Activated T-cell treated with anti-CD3 and anti-CD28 coated beads, Interleukin-2, amount 50 U/mL, for 72 hours (primary cell): ENCODE results near the gene C1orf167. TPM values are rescaled to one million over a fixed set of nuclear protein-coding genes. Genes with fewer than 3 reads are reported as not detected.
A peak's percentile ranks its signal among the peaks of the same experiment; 100 is the strongest.

ENCODE experiments used
- ATAC-seq, 2 donors: fragments of 150-1000 bp; cut with Tn5 transposase; replicated peaks in 1 of 2; 2 replicates each; pipeline ENCODE4 v1.10.0; 2021; ENCODE audit warnings: moderate library complexity in 2 of 2, mild to moderate bottlenecking in 1 of 2
- DNase-seq, 2 donors: peaks; one replicate each; pipeline ENCODE4 v3.0.0; 2021 to 2022; ENCODE audit warnings: mixed read lengths in 1 of 2
- H3K27ac Mint-ChIP-seq: one replicate; pipeline ENCODE4 v1.8.0; 2022; ENCODE audit warnings: mild to moderate bottlenecking, moderate library complexity, mixed read lengths
- H3K27me3 Mint-ChIP-seq: one replicate; pipeline ENCODE4 v1.8.0; 2022; ENCODE audit warnings: low read depth, mixed read lengths
- H3K36me3 Mint-ChIP-seq, 2 donors: one replicate each; pipeline ENCODE4 v1.8.0; 2022; ENCODE audit warnings: mixed read lengths in 2 of 2, mild to moderate bottlenecking in 1 of 2; ENCODE audit not compliant: insufficient read depth in 2 of 2
- H3K4me1 Mint-ChIP-seq: one replicate; pipeline ENCODE4 v1.8.0; 2022; ENCODE audit warnings: low read depth, mixed read lengths
- H3K4me3 Mint-ChIP-seq, 2 donors: one replicate each; pipeline ENCODE4 v1.8.0; 2022; ENCODE audit warnings: mild to moderate bottlenecking in 2 of 2, mixed read lengths in 2 of 2, moderate library complexity in 2 of 2
- H3K9me3 Mint-ChIP-seq, 2 donors: one replicate each; pipeline ENCODE4 v1.8.0; 2022; ENCODE audit warnings: mixed read lengths in 2 of 2
- total RNA-seq, 2 donors: library from RNA; stranded (reverse); gene quantifications; one replicate each; pipeline ENCODE4 v1.2.3, GENCODE V29; 2022

Gene C1orf167
- total RNA-seq, result under 1 TPM in 1 of 2 donors, not detected in 1; 0.41 TPM

GRCh38 chr1:11761988-11762406, at the start of gene C1orf167:
C1orf167 (plus strand) TSS chr1:11762193; CDS start chr1:11764401, 2,208 bp downstream.
- peaks cover 27% of the 10 kb centered on the region for H3K27me3 Mint-ChIP-seq
- peaks cover 12% of the 10 kb centered on the region for H3K4me1 Mint-ChIP-seq
- DNase-seq (peak; percentile 36 to 40), ATAC-seq (peak; percentile 47 to 60)
- H3K4me3 Mint-ChIP-seq, result peak within 1 kb of the TSS in 1 of 2 donors; percentile 15
- H3K27ac Mint-ChIP-seq, result no peak within 1 kb of the TSS
- H3K36me3 Mint-ChIP-seq, result no peaks in the 10 kb centered on the region
- H3K9me3 Mint-ChIP-seq, result no peaks in the 10 kb centered on the region

GRCh38 chr1:11712285-11712684, 49.7 kb upstream of the C1orf167 start:
- Mint-ChIP-seq H3K27ac (no peak overlapping the region), H3K27me3 (no peaks in the 10 kb centered on the region), H3K4me1 (no peaks in the 10 kb centered on the region), H3K36me3 (no peaks in the 10 kb centered on the region), H3K9me3 (no peaks in the 10 kb centered on the region), H3K4me3 (no peak overlapping the region)
- DNase-seq, result no peak
- ATAC-seq, result no peak

- DNase-seq (no peak), ATAC-seq (no peak)
- no peak overlapping the region for H3K27ac Mint-ChIP-seq
- H3K4me1 Mint-ChIP-seq, result no peaks in the 10 kb centered on the region
- H3K9me3 Mint-ChIP-seq, result no peaks in the 10 kb centered on the region
- no peaks in the 10 kb centered on the region for H3K36me3 Mint-ChIP-seq
- no peaks in the 10 kb centered on the region for H3K27me3 Mint-ChIP-seq
- no peak overlapping the region for H3K4me3 Mint-ChIP-seq
Observed at GRCh38 chr1:11713095-11713494, 48.9 kb upstream of the C1orf167 start.

- H3K4me3 Mint-ChIP-seq, result no peak overlapping the region
- H3K27me3 Mint-ChIP-seq, result no peaks in the 10 kb centered on the region
- DNase-seq (no peak), ATAC-seq (no peak)
- peaks cover 12% of the 10 kb centered on the region for H3K4me1 Mint-ChIP-seq
- no peak overlapping the region for H3K27ac Mint-ChIP-seq
- H3K9me3 Mint-ChIP-seq, result no peaks in the 10 kb centered on the region
- no peaks in the 10 kb centered on the region for H3K36me3 Mint-ChIP-seq
Observed at GRCh38 chr1:11714831-11715575, 47.0 kb upstream of the C1orf167 start.

GRCh38 chr1:11719313-11720032, 42.5 kb upstream of the C1orf167 start:
- H3K9me3 Mint-ChIP-seq, result no peaks in the 10 kb centered on the region
- H3K4me3 Mint-ChIP-seq, result peak overlapping the region; percentile 85 to 86
- ATAC-seq, result peak; percentile 81 to 86
- H3K4me1 Mint-ChIP-seq, result peaks cover 13% of the 10 kb centered on the region
- no peaks in the 10 kb centered on the region for H3K36me3 Mint-ChIP-seq
- H3K27ac Mint-ChIP-seq, result peak overlapping the region; percentile 64
- peak; percentile 75 to 86 for DNase-seq
- no peaks in the 10 kb centered on the region for H3K27me3 Mint-ChIP-seq

GRCh38 chr1:11720033-11720376, 42.0 kb upstream of the C1orf167 start:
- peaks cover 13% of the 10 kb centered on the region for H3K4me1 Mint-ChIP-seq
- DNase-seq, result no peak
- no peaks in the 10 kb centered on the region for H3K36me3 Mint-ChIP-seq
- no peak for ATAC-seq
- no peaks in the 10 kb centered on the region for H3K9me3 Mint-ChIP-seq
- peak overlapping the region; percentile 64 for H3K27ac Mint-ChIP-seq
- peak overlapping the region; percentile 85 to 86 for H3K4me3 Mint-ChIP-seq
- no peaks in the 10 kb centered on the region for H3K27me3 Mint-ChIP-seq

GRCh38 chr1:11720525-11720924, 41.5 kb upstream of the C1orf167 start:
- Mint-ChIP-seq H3K9me3 (no peaks in the 10 kb centered on the region), H3K4me1 (peaks cover 13% of the 10 kb centered on the region), H3K27me3 (no peaks in the 10 kb centered on the region), H3K27ac (no peak overlapping the region), H3K4me3 (no peak overlapping the region), H3K36me3 (no peaks in the 10 kb centered on the region)
- ATAC-seq (no peak), DNase-seq (no peak)

GRCh38 chr1:11721311-11721710, 40.7 kb upstream of the C1orf167 start:
- no peaks in the 10 kb centered on the region for H3K9me3 Mint-ChIP-seq
- ATAC-seq, result no peak
- H3K27me3 Mint-ChIP-seq, result no peaks in the 10 kb centered on the region
- H3K27ac Mint-ChIP-seq, result no peak overlapping the region
- H3K4me1 Mint-ChIP-seq, result peaks cover 13% of the 10 kb centered on the region
- H3K4me3 Mint-ChIP-seq, result no peak overlapping the region
- DNase-seq, result no peak
- H3K36me3 Mint-ChIP-seq, result no peaks in the 10 kb centered on the region

GRCh38 chr1:11722538-11722937, 39.5 kb upstream of the C1orf167 start:
- no peaks in the 10 kb centered on the region for H3K36me3 Mint-ChIP-seq
- no peak overlapping the region for H3K27ac Mint-ChIP-seq

GRCh38 chr1:11725616-11726015, 36.4 kb upstream of the C1orf167 start:
- Mint-ChIP-seq H3K27me3 (no peaks in the 10 kb centered on the region), H3K9me3 (no peaks in the 10 kb centered on the region), H3K4me3 (no peak overlapping the region), H3K36me3 (no peaks in the 10 kb centered on the region), H3K27ac (no peak overlapping the region), H3K4me1 (peaks cover 15% of the 10 kb centered on the region)
- no peak for DNase-seq
- ATAC-seq, result no peak

More at GRCh38 chr1:11722538-11722937, 39.5 kb upstream of the C1orf167 start:
- DNase-seq (no peak), ATAC-seq (no peak)
- Mint-ChIP-seq H3K27me3 (no peaks in the 10 kb centered on the region), H3K4me1 (peaks cover 13% of the 10 kb centered on the region), H3K4me3 (no peak overlapping the region), H3K9me3 (no peaks in the 10 kb centered on the region)

GRCh38 chr1:11727119-11727518, 34.9 kb upstream of the C1orf167 start:
- Mint-ChIP-seq H3K4me3 (no peak overlapping the region), H3K9me3 (no peaks in the 10 kb centered on the region), H3K27ac (no peak overlapping the region), H3K4me1 (peaks cover 30% of the 10 kb centered on the region), H3K36me3 (no peaks in the 10 kb centered on the region), H3K27me3 (no peaks in the 10 kb centered on the region)
- ATAC-seq, result no peak
- DNase-seq, result no peak

GRCh38 chr1:11728126-11728806, 33.7 kb upstream of the C1orf167 start:
- Mint-ChIP-seq H3K27me3 (no peaks in the 10 kb centered on the region), H3K4me1 (peaks cover 38% of the 10 kb centered on the region), H3K9me3 (no peaks in the 10 kb centered on the region), H3K27ac (no peak overlapping the region), H3K36me3 (no peaks in the 10 kb centered on the region), H3K4me3 (no peak overlapping the region)
- no peak for ATAC-seq
- no peak for DNase-seq

- H3K4me3 Mint-ChIP-seq, result no peak overlapping the region
- H3K27ac Mint-ChIP-seq, result no peak overlapping the region
- ATAC-seq (no peak), DNase-seq (no peak)
- H3K4me1 Mint-ChIP-seq, result peaks cover 38% of the 10 kb centered on the region
- H3K27me3 Mint-ChIP-seq, result no peaks in the 10 kb centered on the region
- no peaks in the 10 kb centered on the region for H3K36me3 Mint-ChIP-seq
- H3K9me3 Mint-ChIP-seq, result no peaks in the 10 kb centered on the region
Observed at GRCh38 chr1:11729155-11729497, 32.9 kb upstream of the C1orf167 start.
